GM21528 (cell line): ENCODE measurements around the gene DNAJC18.

Experiments used
- ATAC-seq: cut with Tn5 transposase; IDR thresholded peaks from one replicate; pipeline ENCODE4 v1.9.1; 2021; ENCODE audit warnings: mild to moderate bottlenecking, moderate library complexity; ENCODE audit not compliant: unreplicated experiment, low FRiP score

The DNAJC18 gene

DNA sequence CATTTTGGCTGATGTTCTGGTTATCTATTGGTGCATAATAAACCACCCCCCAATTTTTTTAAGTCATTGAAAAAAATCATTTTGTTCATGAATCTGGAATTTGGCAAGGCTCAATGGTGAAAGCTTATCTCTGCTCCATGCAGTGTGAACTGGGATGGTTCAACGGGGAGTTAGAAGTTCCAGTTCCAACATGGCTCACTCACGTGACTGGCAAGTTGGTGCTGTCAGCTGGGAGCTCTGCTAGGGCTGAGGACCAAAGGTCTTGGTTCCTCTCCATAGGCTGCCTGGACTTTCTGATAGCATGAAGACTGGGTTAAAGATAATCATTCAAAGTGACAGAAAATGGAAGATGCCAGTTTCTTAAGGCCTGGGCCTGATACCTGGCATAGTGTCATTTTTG lies 32.4 kb downstream of the DNAJC18 start:
- no peak for ATAC-seq

DNA sequence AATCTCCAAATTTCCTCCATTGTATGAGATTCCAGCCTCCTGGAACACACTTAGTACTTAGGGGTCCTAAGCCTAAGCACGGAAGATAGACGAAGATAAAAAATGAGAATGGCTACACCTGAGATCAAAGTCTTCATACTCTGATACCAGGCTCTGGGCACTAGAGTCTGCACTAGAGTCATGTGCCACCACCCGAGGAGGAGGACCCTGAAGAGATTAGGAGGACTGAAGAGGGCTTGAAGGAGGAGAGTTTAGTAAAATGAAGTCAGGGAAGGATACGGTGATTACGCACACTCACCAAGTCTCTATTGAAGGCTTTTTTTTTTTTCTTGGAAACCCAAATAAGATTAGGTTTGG lies 34.9 kb downstream of the DNAJC18 start:
- ATAC-seq = no peak

DNA sequence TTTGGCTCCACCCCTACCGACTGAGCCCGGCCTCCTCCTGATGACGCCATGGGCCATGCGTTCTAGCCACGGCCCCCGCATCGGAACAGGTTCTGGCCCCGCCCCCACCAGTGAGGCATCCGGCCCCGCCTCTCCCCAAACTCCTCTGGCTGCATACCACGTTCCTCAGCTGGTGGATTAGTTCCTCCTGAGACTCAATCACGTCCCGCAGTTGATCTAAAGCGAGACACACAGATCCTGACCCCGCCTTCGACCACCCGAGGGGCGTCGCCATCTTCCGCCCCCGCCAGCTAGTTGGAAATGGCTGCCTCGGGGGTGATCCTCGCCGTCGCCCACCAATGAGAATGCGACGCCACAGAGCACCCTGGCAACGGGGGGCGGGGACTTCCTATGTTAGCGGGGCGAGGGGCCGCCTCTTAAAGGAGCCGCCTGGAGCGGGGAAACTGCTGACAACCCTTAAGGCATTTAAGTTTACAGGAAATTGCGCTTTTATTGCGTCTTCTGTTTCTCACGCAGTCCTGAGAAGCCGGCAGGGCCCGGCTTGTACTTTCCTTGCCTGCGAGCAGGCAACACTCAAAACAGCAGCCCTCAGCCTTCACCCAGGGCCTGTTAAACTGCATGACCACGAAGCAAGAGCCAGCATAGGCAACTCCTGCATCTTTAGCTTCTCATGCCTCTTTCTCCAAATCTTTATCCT lies 35.4 kb downstream of the DNAJC18 start, which contains the start of gene SPATA24:
TSS of gene SPATA24 (minus strand) at position 303 of the 697 bp plus-strand sequence. CDS start at position 274, 29 bp downstream.
- ATAC-seq = peak; percentile 84

DNA sequence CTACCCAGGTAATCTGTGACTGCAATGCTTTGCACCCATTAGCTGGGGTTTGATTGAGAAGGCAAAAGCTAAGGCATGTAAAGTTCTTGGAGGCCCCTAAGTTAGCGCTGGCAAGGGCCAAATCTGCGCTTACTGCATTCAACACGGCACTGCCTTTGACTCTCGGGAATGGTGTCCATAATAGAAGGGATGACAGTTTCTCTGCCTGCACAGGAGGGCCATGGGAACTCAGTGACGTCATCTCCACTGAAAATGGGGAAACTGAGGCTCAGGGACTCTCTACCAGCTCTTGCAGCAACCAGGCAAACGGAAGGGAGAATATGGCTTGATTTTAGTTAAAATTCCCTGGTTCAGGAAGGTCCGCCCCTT lies 35.9 kb downstream of the DNAJC18 start:
- ATAC-seq = peak; percentile 0

DNA sequence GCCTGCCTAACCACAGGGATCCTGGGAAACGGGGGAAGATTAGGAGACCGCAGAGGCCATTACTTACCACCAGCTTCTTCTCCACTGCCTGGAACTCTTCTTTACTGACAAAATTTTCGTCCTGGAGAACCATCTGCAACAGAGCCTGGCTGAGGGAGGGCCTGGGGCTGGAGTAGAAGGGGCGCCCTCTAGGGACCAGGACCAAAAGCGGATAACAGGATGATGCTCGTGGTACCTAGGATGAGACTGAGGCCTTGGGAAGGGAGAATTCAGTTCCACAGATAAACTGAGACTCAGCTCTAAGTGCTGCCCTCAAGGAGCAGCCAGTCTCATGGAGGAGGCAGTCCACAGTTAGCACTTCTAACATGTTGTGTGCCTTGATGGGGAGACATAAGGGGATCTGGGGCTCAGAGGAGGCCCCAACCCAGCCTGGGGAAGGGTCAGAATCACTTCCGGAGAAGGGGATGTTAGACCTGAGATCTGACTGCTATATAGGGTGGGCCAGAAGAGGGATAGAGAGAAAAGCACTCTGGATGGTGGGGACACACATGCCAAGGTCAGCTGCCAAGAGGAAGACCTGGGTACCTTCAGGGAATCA lies 36.7 kb downstream of the DNAJC18 start:
- no peak for ATAC-seq

DNA sequence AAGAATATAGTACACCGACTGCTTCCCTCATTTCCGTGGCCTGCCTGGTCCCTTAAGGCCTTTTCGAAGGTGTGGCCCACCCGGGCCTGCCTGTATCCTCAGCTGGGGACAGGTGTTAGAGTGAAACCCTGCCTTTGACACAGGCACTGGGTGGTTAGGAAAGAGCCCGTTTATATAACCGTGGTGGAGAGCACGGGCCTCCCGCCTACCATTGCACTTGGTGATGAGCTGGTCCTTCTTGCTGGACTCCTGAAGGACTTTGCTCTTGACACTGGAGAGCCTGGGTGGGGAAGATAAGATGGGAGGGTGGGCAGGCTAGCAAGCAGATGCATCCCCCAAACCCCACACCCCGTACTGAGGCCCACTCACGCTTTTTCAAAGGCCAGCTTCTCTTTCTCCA lies 37.8 kb downstream of the DNAJC18 start:
- ATAC-seq = no peak

DNA sequence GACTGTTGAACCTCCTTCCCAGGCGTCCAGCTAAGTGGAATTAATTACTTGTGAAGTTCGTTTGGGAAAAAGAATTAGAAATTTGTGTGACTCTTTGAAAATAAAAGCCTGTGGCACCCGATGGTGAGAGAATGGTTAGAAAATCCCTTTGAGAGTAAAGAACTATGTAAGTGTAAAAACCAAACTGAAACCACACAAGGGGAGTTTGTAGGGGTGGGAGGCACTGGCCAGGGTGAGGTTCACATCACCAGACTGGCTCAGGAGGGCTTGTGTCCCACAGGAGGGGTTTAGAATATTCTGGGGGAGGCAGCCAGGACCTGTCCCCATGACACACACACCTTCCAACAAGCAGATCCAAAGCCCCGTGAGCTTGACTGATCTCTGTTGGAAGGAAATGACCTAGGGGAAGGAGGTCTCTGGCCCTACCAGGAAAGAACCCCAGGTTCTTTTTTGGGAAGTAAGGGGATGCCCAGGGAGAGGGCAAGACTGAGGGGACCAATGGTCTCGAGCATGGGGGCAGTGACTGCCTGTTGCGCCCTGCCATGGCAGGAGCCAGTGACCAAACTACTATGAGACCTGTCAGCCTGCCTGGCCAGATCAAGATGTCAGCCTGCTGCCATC lies 39.7 kb downstream of the DNAJC18 start:
- ATAC-seq = no peak

DNA sequence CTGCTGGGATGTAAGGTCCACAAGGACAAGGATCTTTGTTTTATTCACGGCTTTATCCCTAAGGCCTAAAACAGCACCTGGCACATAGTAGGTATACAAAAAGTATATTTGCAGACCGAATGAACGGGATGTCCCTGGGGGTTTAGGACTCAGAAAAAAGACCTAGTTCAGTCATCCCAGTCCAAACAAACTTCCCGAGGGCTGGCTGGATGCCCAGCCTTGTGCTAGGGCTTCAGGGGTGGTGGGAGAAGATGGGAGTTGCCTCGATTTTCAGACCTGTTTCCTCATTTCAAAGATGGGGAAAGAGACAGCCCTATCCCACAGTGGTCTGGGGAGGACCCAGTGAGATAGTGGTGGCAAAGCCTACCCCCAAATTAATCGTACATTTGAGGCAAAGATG lies 41.4 kb downstream of the DNAJC18 start:
- ATAC-seq = no peak

DNA sequence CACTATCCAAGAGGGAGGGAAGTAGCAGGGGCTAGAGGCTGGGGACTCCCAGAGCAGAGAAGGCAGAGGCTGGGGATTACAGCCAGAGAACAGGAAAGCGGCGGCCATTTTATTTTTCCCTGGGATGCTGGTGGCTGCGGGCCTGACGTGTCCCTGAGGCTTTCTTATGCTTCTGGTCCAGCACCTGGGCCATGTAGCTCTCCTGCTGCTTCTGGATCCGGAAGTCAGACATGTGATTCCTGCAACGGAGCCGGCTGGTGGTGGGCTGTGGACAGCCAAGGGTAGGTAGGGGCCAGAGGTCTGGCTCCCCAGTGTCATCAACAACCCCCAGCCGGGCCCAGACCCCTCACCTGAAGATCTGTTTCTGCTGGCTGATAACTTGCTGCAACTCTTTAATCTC lies 42.6 kb downstream of the DNAJC18 start:
- no peak for ATAC-seq

DNA sequence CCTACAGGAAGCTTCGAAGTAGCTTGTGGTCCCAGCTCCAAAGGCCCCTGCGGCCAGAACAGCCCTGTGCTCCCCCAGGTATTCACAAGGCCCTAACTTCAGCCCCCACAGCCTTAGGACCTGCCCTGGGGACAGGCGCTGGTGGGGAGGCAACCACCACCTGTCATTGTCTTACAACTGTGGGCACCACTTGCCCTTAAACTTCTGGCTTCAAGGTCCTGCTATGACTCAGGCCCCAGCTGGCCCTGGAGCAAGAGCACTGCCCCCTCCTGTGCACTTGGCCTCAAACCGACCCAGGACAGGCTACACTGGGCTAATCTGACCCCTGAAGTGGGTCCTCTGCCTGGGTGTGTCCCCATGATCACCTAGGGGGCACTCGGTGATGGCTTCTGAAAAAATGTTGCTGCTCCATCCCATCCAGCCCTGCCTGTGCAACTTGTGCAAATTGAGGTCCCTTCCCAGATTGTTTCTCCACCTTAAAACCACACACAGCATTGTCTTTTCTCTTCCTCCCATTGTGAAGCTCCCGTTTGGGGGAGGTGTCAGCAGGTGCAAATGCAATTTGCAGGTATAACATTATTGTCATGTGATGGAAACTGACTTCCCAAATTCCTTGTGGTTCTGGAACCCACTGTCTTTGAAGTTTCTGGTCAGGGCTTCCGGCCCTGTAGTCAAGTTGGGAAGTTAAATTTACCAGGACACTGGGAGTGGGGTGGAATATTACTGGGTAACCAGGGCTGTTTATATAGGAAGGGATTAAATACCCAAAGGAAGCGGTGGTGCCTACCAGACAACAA lies 43.3 kb downstream of the DNAJC18 start:
- ATAC-seq = no peak

DNA sequence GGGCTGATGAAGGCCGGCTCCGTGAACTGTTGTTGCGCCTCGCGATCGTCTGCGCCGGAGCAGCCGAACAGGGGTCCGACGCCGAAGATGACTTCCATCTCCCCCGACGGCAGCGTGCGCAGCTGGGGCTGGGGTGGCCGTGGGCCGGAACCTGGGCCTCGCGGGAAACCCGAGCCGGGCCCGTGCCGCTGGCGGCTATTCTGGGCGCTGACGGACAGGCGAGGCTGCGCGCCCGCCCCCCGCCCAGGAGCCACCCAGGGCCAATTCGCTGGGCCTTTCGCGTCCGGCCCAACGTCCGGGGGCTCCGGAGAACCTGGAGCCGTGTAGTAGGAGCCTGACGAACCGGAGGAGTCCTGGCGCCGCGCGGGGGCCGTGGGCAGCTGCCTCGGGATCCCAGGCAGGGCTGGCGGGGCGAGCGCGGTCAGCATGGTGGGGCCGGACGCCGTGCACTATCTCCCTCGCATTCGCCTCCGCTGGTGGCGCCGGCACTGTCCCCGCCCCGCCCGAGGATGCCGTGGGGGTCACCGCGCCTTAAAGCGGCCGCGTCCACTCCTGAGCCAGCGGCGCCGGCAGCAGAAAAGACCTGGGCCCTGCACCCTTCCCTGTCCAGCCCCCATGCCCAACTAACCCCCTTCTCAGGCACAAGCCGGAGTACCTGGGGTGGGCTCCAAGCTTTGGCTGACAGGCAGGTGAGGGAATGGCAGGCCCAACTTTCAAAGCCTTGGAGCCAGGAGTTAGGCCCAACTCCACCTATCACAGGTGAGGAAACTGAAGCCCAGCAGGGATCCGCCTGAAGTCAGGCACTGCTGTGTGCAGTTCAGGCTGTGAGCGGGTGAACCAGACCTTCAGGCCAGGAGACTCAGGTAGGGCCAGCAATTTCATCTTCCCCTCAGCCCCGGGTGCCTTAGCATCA lies 44.4 kb downstream of the DNAJC18 start, which contains the start of gene PROB1:
TSS of gene PROB1 (minus strand) at position 451 of the 913 bp plus-strand sequence. CDS start at position 428, 23 bp downstream.
- ATAC-seq = no peak

DNA sequence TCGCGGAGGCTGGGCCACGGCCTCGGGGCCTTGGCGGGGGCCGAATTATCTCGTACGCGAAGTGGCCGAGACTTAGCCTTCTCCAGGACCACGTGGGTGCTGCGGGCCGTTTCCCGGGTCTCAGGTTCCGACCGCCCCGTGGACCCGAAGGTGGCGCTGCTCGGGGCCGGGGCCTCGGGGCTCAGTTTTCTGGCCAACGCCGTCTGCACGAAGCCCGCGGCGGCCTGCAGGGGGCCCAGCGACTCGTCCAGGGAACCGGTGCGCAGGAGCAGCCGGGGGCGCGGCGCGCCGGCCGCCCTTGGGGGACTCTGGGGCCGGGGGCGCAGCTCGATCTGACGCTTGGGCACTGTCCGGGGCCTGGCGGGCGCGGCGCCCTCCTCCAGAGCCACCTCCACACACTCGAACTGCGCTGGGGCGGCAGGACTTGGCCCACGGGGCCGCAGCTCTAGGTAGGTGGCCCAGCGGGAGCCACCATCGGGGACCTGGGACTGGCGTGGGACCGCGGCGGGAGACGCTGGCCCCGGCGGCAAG lies 45.1 kb downstream of the DNAJC18 start:
- no peak for ATAC-seq

DNA sequence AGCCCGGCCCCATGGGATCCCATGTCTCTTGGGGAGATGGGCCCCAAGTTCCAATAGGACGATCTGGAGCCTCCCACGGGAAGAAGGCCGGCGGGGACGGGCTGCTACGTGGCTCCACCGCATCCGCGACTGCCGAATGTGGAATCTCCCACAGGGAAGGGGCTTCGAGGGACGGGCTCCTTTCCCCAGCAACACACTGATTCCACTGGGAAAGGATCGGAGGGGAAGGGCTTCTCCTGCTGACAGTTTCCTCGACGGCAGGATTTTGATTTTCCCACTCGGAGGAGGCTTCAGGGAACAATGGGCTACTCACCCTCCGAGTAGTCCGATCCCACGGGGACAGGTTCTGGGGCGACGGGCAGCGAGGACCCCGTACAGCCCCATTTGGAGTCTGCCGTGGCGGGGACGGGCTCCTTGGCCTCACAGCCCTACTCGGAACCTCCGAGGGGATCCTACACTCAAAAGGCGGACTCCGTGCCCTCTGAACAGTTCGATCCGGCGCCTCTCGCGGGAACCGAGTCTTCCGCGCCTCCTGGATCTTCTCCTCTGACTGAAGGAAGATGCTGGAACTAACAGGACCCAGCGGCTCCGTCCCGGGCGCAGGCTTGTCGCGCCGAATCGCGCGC lies 45.7 kb downstream of the DNAJC18 start:
- no peak for ATAC-seq

DNA sequence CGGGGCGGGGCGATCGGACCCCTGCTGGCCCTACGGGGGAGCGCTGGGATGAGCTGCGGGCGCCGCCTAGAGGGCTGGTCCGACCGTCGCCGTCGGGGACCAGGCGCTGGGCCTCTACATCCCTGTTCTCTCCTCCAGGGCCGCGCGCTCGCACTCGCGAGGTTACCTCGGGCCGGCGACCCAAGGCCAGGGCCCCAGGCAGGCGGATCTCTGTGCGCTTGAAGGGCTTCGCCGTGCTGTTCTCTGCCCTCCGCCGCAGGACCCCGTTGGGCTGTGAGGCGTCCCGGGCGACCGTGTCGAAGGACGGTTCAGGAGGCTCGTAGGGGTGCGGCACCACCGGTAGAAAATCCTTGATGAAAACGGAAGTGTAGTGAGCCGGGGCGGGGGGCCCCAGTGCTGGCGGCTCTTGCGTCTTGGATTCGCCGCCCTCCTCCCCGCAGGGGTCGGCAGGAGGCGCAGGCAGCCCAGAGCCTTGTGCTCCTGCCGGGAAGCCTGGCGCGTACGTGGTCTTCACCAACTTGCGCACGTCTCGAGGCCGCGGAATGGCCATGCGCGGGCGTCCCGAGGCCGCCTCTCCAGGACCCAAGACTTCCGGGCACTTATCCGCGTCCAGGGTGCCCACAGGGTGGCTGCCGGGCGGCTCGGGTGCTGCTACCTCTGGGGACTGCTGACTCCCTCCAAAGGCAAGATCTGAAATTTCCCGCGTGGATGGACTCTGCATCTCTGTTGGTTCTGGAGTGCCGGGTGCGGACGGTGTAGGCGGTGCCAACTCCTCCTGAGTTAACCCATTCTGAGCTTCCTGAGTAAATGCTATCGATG lies 46.4 kb downstream of the DNAJC18 start:
- peak; percentile 40 for ATAC-seq

DNA sequence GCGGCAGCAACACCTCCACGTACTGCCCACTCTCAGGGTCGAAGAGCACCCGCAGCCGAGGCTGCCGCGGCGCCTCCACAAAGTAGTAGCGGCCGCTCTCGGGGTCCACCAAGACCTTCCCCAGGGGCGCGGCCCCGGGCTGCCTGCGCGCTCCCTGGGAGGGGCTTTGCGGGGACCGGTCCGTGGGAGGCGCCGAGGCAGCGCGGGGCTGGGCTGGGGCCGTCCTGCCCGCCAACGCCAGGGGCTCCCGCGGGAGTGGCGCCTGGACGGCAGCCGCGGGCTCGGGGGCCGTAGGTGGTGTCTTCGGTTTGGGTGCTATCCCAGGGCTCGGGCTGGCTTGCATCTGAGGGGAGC lies 47.0 kb downstream of the DNAJC18 start:
- peak; percentile 4 for ATAC-seq

DNA sequence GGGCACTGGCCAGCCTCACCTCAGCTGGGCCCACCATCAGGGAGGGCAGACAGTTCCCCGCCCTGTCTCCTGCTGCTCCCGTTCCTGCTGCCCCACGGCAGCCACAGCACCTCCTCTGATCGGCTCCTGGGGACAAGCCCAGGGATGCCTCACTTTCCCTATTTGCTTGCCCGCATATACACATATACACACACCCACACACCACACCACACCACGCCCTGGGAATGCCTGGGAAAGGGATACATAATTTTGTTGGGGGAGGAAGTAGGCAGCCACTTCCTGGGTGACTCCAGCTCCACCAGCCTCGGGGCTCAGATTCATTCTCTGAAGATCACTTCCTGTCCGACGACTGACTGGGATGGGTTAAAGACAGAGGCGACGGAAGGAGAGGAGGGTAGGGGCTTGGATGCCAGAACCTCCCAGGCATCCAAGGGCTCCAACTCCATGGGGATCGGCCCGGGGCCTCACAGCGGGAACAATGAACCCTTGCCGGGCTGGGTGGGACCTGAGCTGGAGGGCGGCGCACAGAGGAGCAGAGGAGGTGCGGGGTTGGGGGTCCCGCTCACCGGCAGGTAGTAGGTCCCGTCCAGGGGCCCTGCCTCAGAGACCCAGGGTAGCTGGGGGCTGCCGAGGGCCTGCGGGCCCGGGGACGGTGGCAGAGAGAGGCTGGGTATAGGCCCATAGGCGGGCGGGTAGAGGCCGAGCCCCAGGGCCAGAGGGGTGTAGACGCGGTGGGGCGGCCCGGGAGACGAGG lies 47.6 kb downstream of the DNAJC18 start:
- peak; percentile 2 for ATAC-seq

DNA sequence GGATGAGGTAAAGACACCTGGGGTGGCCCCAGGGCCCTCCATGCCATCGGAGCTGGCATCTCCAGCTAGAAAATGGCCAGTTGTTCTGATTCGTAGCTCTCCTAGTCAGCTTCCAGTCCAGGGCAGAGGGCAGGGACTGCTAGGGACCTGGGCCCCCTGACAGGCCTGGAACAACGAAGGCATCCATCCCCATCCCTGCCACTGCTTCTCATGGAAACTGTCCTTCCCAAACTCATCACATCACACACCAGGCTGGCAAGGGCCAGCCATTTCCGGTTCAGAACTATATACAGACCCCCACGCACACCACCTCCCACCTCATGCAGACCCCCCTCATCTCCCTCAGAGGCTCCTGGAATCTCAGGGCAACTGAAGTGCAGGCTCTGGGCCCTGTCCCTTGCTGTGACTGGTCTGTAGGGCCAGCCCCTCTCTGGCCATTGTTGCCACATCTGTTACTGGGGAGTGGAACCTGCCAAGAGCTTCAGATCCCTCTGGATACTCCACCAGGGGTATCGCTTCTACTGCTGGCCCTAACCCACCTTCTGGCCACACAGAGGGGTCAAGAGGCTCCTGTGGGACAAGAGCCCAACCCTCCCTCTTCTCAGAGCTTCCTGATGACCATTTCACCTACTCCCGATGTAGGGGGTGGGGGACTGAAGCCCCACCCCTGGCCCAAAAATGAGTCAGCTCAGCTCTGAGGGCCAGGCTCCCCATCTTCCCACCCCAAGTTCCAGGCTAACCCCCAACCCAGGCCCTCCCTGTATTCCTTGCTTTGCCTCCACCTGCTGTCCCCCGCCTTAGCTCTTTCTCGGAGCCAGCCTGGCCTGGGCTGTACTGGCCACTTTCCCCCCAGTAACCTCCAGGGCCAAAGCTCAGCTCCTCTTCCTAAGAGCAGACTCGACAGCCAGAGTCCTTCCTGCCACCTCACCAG lies 48.4 kb downstream of the DNAJC18 start:
- ATAC-seq = no peak
